GM12878 (cell line): ENCODE results near the gene RRM2. TPM values are rescaled to one million over a fixed set of nuclear protein-coding genes. Genes with fewer than 3 reads are reported as not detected.

Experiments used
- IKZF1 ChIP-seq: fragments of 450-650 bp; conservative IDR thresholded peaks from 2 replicates; pipeline ENCODE4 v1.6.1; 2017; ENCODE audit warnings: antibody characterized with exemption, mild to moderate bottlenecking
- SMARCA5 ChIP-seq: fragments of 450-650 bp; IDR thresholded peaks from 2 replicates; pipeline ENCODE4 v1.6.1; 2017; ENCODE audit warnings: mild to moderate bottlenecking
- TCF7 ChIP-seq: IDR thresholded peaks from 2 replicates; pipeline ENCODE4 v1.6.1; 2014; ENCODE audit warnings: antibody characterized with exemption, borderline replicate concordance
- polyA plus RNA-seq, 11 experiments: library from polyadenylated mRNA; depleted of rRNA in 4 of 11; unstranded in 6 of 11; stranded (reverse) in 5 of 11; fragments of >200 nt; fragmentation: Nextera tagmentation in 4 of 11; fragmentation: Illumina TruSeq in 1 of 11; extraction: Ambion mirVana in 4 of 11; extraction: Trizol in 1 of 11; gene quantifications; 1 replicate in 1 of 11; 2 replicates in 10 of 11; pipeline versions ENCODE4 v1.2.1 to v1.2.3, GENCODE V29; 2011 to 2016; ENCODE audit warnings: inconsistent platforms in 2 of 11, missing spikeins in 2 of 11, low read depth in 1 of 11
- total RNA-seq, 4 experiments: library from RNA; depleted of rRNA in 3 of 4; stranded (reverse); fragments of >200 nt in 3 of 4; fragmentation: Illumina TruSeq in 1 of 4; extraction: Trizol in 1 of 4; gene quantifications; 2 replicates each; pipeline versions ENCODE4 v1.2.1 to v1.2.3, GENCODE V29; 2013 to 2021
- TF ChIP-seq, protein P1 (sequence below): fragments of 450-650 bp; IDR thresholded peaks from 2 replicates; pipeline ENCODE4 v1.6.1; 2017; ENCODE audit warnings: mild to moderate bottlenecking, moderate library complexity
- TF ChIP-seq, protein P2 (sequence below): fragments of 450-650 bp; IDR thresholded peaks from 2 replicates; pipeline ENCODE4 v1.6.1; 2016; ENCODE audit warnings: mild to moderate bottlenecking

The RRM2 gene
- total and polyA plus RNA-seq, 10 of the 15 experiments (the other 5 are each of a cell fraction or from before 2014, with no cell fraction given) = 54.4 to 771 (median 159) TPM

- TF ChIP-seq, protein P1, sequence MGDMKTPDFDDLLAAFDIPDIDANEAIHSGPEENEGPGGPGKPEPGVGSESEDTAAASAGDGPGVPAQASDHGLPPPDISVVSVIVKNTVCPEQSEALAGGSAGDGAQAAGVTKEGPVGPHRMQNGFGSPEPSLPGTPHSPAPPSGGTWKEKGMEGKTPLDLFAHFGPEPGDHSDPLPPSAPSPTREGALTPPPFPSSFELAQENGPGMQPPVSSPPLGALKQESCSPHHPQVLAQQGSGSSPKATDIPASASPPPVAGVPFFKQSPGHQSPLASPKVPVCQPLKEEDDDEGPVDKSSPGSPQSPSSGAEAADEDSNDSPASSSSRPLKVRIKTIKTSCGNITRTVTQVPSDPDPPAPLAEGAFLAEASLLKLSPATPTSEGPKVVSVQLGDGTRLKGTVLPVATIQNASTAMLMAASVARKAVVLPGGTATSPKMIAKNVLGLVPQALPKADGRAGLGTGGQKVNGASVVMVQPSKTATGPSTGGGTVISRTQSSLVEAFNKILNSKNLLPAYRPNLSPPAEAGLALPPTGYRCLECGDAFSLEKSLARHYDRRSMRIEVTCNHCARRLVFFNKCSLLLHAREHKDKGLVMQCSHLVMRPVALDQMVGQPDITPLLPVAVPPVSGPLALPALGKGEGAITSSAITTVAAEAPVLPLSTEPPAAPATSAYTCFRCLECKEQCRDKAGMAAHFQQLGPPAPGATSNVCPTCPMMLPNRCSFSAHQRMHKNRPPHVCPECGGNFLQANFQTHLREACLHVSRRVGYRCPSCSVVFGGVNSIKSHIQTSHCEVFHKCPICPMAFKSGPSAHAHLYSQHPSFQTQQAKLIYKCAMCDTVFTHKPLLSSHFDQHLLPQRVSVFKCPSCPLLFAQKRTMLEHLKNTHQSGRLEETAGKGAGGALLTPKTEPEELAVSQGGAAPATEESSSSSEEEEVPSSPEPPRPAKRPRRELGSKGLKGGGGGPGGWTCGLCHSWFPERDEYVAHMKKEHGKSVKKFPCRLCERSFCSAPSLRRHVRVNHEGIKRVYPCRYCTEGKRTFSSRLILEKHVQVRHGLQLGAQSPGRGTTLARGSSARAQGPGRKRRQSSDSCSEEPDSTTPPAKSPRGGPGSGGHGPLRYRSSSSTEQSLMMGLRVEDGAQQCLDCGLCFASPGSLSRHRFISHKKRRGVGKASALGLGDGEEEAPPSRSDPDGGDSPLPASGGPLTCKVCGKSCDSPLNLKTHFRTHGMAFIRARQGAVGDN = peak; percentile 52; the same call in 1 of the 2 replicates
- TF ChIP-seq TCF7 (no peak), IKZF1 (peak; percentile 68), SMARCA5 (0 out of 2 replicates have a peak, but pooled peaks have one; percentile 48)
- TF ChIP-seq, protein P2, sequence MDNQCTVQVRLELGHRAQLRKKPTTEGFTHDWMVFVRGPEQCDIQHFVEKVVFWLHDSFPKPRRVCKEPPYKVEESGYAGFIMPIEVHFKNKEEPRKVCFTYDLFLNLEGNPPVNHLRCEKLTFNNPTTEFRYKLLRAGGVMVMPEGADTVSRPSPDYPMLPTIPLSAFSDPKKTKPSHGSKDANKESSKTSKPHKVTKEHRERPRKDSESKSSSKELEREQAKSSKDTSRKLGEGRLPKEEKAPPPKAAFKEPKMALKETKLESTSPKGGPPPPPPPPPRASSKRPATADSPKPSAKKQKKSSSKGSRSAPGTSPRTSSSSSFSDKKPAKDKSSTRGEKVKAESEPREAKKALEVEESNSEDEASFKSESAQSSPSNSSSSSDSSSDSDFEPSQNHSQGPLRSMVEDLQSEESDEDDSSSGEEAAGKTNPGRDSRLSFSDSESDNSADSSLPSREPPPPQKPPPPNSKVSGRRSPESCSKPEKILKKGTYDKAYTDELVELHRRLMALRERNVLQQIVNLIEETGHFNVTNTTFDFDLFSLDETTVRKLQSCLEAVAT = 0 out of 2 replicates have a peak, but pooled peaks have one; percentile 12
These were observed 31.2 kb upstream of the RRM2 start (continued) for GRCh38 chr2:10091182-10091888.
